ENCODE measurements around the gene EFCAB5.
"Not testable (repeated sequence)": the region's sequence is repeated elsewhere in the genome, so short reads cannot be mapped to it uniquely, and the experiment has no call there.

DNA sequence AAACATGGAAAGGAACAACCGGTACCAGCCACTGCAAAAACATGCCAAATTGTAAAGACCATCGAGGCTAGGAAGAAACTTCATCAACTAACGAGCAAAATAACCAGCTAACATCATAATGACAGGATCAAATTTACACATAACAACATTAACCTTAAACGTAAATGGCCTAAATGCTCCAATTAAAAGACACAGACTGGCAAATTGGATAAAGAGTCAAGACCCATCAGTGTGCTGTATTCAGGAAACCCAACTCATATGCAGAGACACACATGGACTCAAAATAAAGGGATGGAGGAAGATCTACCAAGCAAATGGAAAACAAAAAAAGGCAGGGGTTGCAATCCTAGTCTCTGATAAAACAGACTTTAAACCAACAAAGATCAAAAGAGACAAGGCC lies 44.3 kb upstream of the EFCAB5 start:
- TF ChIP-seq EZH2 (IDR thresholded peaks at IDR 0.05; ENCODE audit: borderline replicate concordance, control insufficient read depth, low read depth, low read length); MXI1 (IDR thresholded peaks at IDR 0.05; ENCODE audit: low read depth, low read length); CTCF (IDR thresholded peaks at IDR 0.05 in 2 of 3, conservative IDR thresholded peaks at IDR 0.05 in 1 of 3; ENCODE audit: control insufficient read depth in 2 of 3, extremely low read depth in 1 of 3, insufficient read depth in 1 of 3, low read depth in 3 of 3, low read length in 3 of 3); RCOR1 (conservative IDR thresholded peaks at IDR 0.05; ENCODE audit: low read depth, low read length); MAX (IDR thresholded peaks at IDR 0.05; ENCODE audit: low read depth, low read length); ZBED1 (IDR thresholded peaks at IDR 0.05; ENCODE audit: borderline replicate concordance); RFX5 (IDR thresholded peaks at IDR 0.05; ENCODE audit: low read depth, low read length); REST (IDR thresholded peaks at IDR 0.05; ENCODE audit: low read depth, low read length); TAF1 (IDR thresholded peaks at IDR 0.05; ENCODE audit: borderline replicate concordance, low read depth, low read length); ATF3 (IDR thresholded peaks at IDR 0.05; ENCODE audit: borderline replicate concordance, extremely low read depth, low read depth, low read length); POLR2AphosphoS5 (IDR thresholded peaks at IDR 0.05; ENCODE audit: low read length); MYC (IDR thresholded peaks at IDR 0.05; ENCODE audit: insufficient read depth, insufficient read length, insufficient replicate concordance, low read length, severe bottlenecking): not testable (repeated sequence)
- TF ChIP-seq, protein P1, sequence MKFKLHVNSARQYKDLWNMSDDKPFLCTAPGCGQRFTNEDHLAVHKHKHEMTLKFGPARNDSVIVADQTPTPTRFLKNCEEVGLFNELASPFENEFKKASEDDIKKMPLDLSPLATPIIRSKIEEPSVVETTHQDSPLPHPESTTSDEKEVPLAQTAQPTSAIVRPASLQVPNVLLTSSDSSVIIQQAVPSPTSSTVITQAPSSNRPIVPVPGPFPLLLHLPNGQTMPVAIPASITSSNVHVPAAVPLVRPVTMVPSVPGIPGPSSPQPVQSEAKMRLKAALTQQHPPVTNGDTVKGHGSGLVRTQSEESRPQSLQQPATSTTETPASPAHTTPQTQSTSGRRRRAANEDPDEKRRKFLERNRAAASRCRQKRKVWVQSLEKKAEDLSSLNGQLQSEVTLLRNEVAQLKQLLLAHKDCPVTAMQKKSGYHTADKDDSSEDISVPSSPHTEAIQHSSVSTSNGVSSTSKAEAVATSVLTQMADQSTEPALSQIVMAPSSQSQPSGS (IDR thresholded peaks at IDR 0.05; ENCODE audit: low read length): not testable (repeated sequence)

Measured in GM12878 (cell line).